ENCODE data around the gene ECE1. TPM values are rescaled to one million over a fixed set of nuclear protein-coding genes. Genes with fewer than 3 reads are reported as not detected.

ECE1 gene
- total and polyA plus RNA-seq, 11 donors = 37.3 to 140 (median 59.4) TPM

- WGBS, 4 donors = 79 to 90% (median 83%) methylated on average over 7 of the region's 7 CpGs
- H3K27me3 ChIP-seq = no peaks in the 10 kb centered on the region
- intact Hi-C loops (cut with DNase I) = no loop called here
- H3K9me3 ChIP-seq = no peaks in the 10 kb centered on the region
- no peaks in the 10 kb centered on the region for H3K36me3 ChIP-seq
- peaks cover 18 to 80% (median 64%) of the 10 kb centered on the region in 12 donors for H3K4me1 ChIP-seq
- H3K4me3 ChIP-seq = no peak overlapping the region
- TF ChIP-seq CTCF (IDR thresholded peaks at IDR 0.05) (no peak), POLR2A (IDR thresholded peaks at IDR 0.05) (no peak)
- ATAC-seq (no peak), DNase-seq (peak in 1 of 5 donors; percentile 1)
- peak overlapping the region in 2 of 12 donors; percentile 20 to 90 for H3K27ac ChIP-seq
Measured at GRCh38 chr1:21329209-21329844, 39.1 kb upstream of the ECE1 start.

GRCh38 chr1:21327566-21328323 lies 37.5 kb upstream of the ECE1 start:
- WGBS, 4 donors = 94 to 98% (median 95%) methylated on average over 15 of the region's 15 CpGs
- intact Hi-C loops (cut with DNase I) = no loop called here
- ATAC-seq = no peak
- peak in 1 of 5 donors; percentile 32 for DNase-seq
- Histone ChIP-seq H3K4me3 (no peak overlapping the region), H3K9me3 (no peaks in the 10 kb centered on the region), H3K4me1 (peaks cover 17 to 80% (median 64%) of the 10 kb centered on the region in 12 donors), H3K27me3 (no peaks in the 10 kb centered on the region), H3K27ac (peak overlapping the region in 11 of 12 donors; percentile 43 to 91 (median 83)), H3K36me3 (no peaks in the 10 kb centered on the region)
- TF ChIP-seq POLR2A (IDR thresholded peaks at IDR 0.05) = no peak
- no peak for TF ChIP-seq CTCF (IDR thresholded peaks at IDR 0.05)

- H3K4me1 ChIP-seq = peaks cover 13 to 82% (median 67%) of the 10 kb centered on the region in 12 donors
- DNase-seq = peak in 3 of 5 donors; percentile 51 to 81 (median 71)
- H3K27me3 ChIP-seq = no peaks in the 10 kb centered on the region
- no peak overlapping the region for H3K4me3 ChIP-seq
- intact Hi-C loops (cut with DNase I) = no loop called here
- H3K9me3 ChIP-seq = no peaks in the 10 kb centered on the region
- H3K36me3 ChIP-seq = no peaks in the 10 kb centered on the region
- no peak for TF ChIP-seq POLR2A (IDR thresholded peaks at IDR 0.05)
- no peak for TF ChIP-seq CTCF (IDR thresholded peaks at IDR 0.05)
- peak; percentile 14 to 48 (median 20) for ATAC-seq
- WGBS, 4 donors = 58 to 71% (median 66%) methylated on average over 9 to 10 of the region's 10 CpGs
- H3K27ac ChIP-seq = peak overlapping the region; percentile 43 to 91 (median 83)
Measured at GRCh38 chr1:21326861-21327344, 36.6 kb upstream of the ECE1 start.

DNA sequence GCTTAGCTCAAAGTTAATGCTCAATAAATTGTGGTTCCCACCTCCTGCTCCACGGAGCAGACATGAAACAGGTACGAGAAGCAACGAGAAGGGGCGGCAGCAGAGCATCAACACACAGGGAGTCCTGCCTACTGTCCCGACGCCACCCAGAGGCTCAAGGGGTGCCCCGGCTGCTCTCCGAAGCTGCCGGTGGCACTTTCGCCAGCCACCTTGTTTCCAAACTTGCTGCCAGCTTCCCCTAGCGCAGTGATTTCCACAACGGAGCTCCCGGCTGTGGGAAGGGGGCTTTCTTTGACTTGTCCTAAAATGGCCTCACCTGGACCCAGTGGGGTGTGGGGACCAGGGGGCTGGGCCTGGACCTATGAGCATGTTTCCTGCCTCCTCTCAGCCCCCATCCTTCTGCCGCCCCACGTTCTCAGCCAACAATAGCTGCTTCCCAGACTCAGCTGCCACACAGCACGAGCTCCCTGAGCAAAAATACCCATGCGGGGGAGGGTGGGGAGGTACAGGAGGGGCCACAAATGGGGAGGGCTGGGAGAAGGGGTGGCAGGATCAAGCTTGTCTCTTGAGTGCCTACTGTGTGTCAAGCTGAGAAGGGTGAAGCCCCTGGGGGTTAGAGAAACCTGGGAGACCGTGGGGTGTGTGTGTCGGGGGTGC lies 35.6 kb upstream of the ECE1 start:
- ATAC-seq = peak; percentile 2 to 35 (median 12)
- 44 to 61% (median 58%) methylated on average over 15 to 19 of the region's 19 CpGs for WGBS, 4 donors
- Histone ChIP-seq H3K27me3 (no peaks in the 10 kb centered on the region), H3K9me3 (no peaks in the 10 kb centered on the region), H3K27ac (peak overlapping the region; percentile 25 to 91 (median 83)), H3K36me3 (no peaks in the 10 kb centered on the region), H3K4me3 (no peak overlapping the region), H3K4me1 (peaks cover 12 to 80% (median 66%) of the 10 kb centered on the region in 12 donors)
- peak in 2 of 5 donors; percentile 56 to 66 for DNase-seq
- intact Hi-C loops (cut with DNase I) = no loop called here
- TF ChIP-seq POLR2A (IDR thresholded peaks at IDR 0.05) = no peak
- TF ChIP-seq CTCF (IDR thresholded peaks at IDR 0.05) = peak in 1 of 12 donors; percentile 8

Measured in heart left ventricle (tissue), 16 donors.